Bronchial epithelial cell (primary cell): ENCODE results near the gene OPCML. TPM values are rescaled to one million over a fixed set of nuclear protein-coding genes. Genes with fewer than 3 reads are reported as not detected.

ENCODE experiments used
- DNase-seq: peaks from one replicate; pipeline ENCODE4 v3.0.0-alpha.2; 2010; ENCODE audit warnings: low read depth
- FAIRE-seq: peaks from 2 replicates; lab custom pipeline; 2011; peaks lifted over from hg19 to GRCh38; lab: Jason Lieb, UNC
- H3K27me3 ChIP-seq: 2 replicates; pipeline ENCODE4 v1.5.1; 2011; ENCODE audit warnings: low read length; ENCODE audit not compliant: control insufficient read depth, insufficient read depth
- H3K36me3 ChIP-seq: 2 replicates; pipeline ENCODE4 v1.5.1; 2011; ENCODE audit warnings: low read length; ENCODE audit not compliant: control insufficient read depth, insufficient read depth
- H3K4me3 ChIP-seq: 2 replicates; pipeline ENCODE4 v1.5.1; 2011; ENCODE audit warnings: mild to moderate bottlenecking, low read depth, low read length, control low read depth
- CTCF ChIP-seq: IDR thresholded peaks from 2 replicates; pipeline ENCODE4 v1.5.1; 2011; ENCODE audit warnings: mild to moderate bottlenecking, moderate library complexity, low read length, control low read depth, inconsistent platforms; ENCODE audit not compliant: insufficient read depth, severe bottlenecking
- total RNA-seq: library from RNA; depleted of rRNA; stranded (reverse); fragments of >200 nt; gene quantifications from 2 replicates; pipeline ENCODE4 v1.2.1, GENCODE V29; 2014

Gene OPCML
- total RNA-seq, 1 donor from 2014 or later, result not detected

GRCh38 chr11:133154781-133155180 lies 377.5 kb downstream of the OPCML start:
- Histone ChIP-seq H3K4me3 (no peak overlapping the region), H3K36me3 (no peaks in the 10 kb centered on the region), H3K27me3 (no peaks in the 10 kb centered on the region)
- DNase-seq (no peak), FAIRE-seq (no peak)
- TF ChIP-seq CTCF, result no peak

GRCh38 chr11:133154076-133154475 lies 378.2 kb downstream of the OPCML start:
- H3K4me3 ChIP-seq, result no peak overlapping the region
- TF ChIP-seq CTCF, result no peak
- no peak for DNase-seq
- H3K27me3 ChIP-seq, result no peaks in the 10 kb centered on the region
- H3K36me3 ChIP-seq, result no peaks in the 10 kb centered on the region
- no peak for FAIRE-seq

- no peak for TF ChIP-seq CTCF
- no peak for DNase-seq
- no peak for FAIRE-seq
- H3K36me3 ChIP-seq, result no peaks in the 10 kb centered on the region
- H3K27me3 ChIP-seq, result no peaks in the 10 kb centered on the region
- H3K4me3 ChIP-seq, result no peak overlapping the region
Measured at GRCh38 chr11:133153031-133153430, 379.3 kb downstream of the OPCML start.

GRCh38 chr11:133149698-133150097 lies 382.6 kb downstream of the OPCML start:
- TF ChIP-seq CTCF, result no peak
- no peaks in the 10 kb centered on the region for H3K27me3 ChIP-seq

GRCh38 chr11:133147625-133148024 lies 384.7 kb downstream of the OPCML start:
- FAIRE-seq (no peak), DNase-seq (no peak)
- H3K4me3 ChIP-seq, result no peak overlapping the region
- H3K36me3 ChIP-seq, result no peaks in the 10 kb centered on the region
- no peaks in the 10 kb centered on the region for H3K27me3 ChIP-seq
- TF ChIP-seq CTCF, result no peak

More at GRCh38 chr11:133149698-133150097, 382.6 kb downstream of the OPCML start:
- DNase-seq (no peak), FAIRE-seq (no peak)
- H3K36me3 ChIP-seq, result no peaks in the 10 kb centered on the region
- H3K4me3 ChIP-seq, result no peak overlapping the region

- DNase-seq, result no peak
- no peak for FAIRE-seq
- Histone ChIP-seq H3K27me3 (no peaks in the 10 kb centered on the region), H3K36me3 (no peaks in the 10 kb centered on the region), H3K4me3 (no peak overlapping the region)
- no peak for TF ChIP-seq CTCF
Measured at GRCh38 chr11:133146697-133147306, 385.5 kb downstream of the OPCML start.
